ENCODE data around the gene ARRB1. TPM values are rescaled to one million over a fixed set of nuclear protein-coding genes. Genes with fewer than 3 reads are reported as not detected.

The ARRB1 gene
- total RNA-seq, 4 donors from 2014 or later, result 34.7 to 75.0 (median 58.1) TPM

DNA sequence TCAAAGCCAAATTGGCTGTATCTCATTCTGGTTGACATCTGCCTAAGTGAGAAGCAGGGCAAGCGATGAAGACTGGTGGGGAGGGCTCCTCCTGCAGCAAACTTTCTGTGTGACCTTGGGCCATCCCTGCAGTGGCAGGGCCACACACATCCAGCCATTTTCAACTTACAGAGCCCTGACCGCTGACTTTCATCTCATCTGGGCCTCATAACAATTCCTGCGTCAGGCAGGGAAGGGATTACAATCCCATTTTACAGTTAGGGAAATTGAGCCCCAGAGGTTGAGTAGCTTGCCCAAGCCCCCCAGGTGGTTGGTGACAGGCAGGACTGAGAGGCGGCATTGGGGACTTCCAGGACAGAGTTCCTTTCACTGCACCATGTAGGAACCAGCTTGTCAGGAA lies 89.0 kb downstream of the ARRB1 start:
- DNase-seq (ENCODE audit: low spot score) (no peak), ATAC-seq (ENCODE audit: low FRiP score) (no peak)

DNA sequence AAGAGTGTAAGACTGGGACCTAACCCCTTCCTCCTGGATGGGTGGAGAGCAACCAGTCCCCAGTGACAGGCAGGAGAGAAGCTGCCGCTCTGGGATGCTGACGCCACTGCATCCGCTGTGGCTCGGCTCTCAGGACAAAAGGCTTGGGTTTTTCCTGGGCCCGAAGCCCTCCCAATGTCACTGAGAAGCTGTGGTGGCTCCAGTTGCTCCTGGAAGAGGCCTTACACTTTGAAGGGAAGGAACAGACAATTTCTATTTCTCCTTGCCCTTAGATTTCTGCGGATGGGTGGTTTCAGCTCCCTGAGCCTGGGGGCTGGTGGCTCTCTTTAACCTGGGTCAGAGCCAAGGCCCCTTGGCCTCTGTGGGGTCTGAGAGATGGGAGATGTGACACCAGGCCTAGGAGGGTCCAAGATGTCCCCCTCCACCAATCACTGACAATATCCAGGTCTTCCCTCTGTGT lies 89.5 kb downstream of the ARRB1 start:
- ATAC-seq (ENCODE audit: low FRiP score) (no peak), DNase-seq (ENCODE audit: low spot score) (no peak)
- TF ChIP-seq CTCF (IDR thresholded peaks at IDR 0.05), result no peak

More for the DNA sequence above, 89.0 kb downstream of the ARRB1 start:
- TF ChIP-seq CTCF (IDR thresholded peaks at IDR 0.05), result no peak

DNA sequence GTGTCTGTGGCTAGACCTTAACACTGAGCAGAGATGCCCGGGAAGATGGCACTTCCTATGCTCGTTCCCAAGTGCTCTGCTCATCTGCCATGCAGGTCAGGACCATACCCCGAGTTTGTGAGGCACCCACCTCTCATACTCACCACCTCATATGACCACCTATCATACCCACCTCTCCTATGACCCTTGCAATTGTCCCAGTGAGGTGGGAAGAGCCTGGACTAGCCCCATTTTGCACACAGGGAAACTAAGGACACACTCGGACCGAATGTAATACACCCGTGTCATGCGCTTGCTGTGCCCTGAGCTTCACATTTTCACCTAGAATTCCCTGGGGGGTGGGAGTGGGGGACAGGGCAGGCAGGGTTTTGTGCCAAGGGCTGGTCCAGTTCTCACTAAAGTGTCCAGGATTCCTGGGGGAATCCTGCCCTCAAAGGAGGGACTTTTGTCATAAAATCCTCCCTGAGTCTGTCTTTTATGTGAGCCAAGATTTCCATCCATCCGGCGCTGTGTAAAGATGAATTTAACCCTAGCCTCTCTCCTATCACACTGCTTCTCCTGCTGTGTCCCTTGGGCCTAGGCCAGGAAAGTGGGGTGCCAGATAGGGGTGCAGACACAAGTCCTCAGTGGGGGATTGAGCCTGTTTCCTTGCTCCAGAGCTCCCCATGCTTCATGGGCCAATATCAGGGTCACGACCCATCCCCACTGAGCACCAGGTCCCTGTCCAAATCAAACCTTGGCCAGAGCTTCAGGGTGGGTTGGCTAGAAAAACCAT lies 90.9 kb downstream of the ARRB1 start:
- no peak for DNase-seq (ENCODE audit: low spot score)
- TF ChIP-seq CTCF (IDR thresholded peaks at IDR 0.05), result no peak
- no peak for ATAC-seq (ENCODE audit: low FRiP score)

- DNase-seq (ENCODE audit: low spot score) (no peak), ATAC-seq (ENCODE audit: low FRiP score) (no peak)
- no peak for TF ChIP-seq CTCF (IDR thresholded peaks at IDR 0.05)
Measured at GRCh38 chr11:75254326-75254725, 97.1 kb downstream of the ARRB1 start.

- ATAC-seq (ENCODE audit: low FRiP score) (no peak), DNase-seq (ENCODE audit: low spot score) (no peak)
- no peak for TF ChIP-seq CTCF (IDR thresholded peaks at IDR 0.05)
Measured at GRCh38 chr11:75249704-75250103, 101.8 kb downstream of the ARRB1 start.

DNA sequence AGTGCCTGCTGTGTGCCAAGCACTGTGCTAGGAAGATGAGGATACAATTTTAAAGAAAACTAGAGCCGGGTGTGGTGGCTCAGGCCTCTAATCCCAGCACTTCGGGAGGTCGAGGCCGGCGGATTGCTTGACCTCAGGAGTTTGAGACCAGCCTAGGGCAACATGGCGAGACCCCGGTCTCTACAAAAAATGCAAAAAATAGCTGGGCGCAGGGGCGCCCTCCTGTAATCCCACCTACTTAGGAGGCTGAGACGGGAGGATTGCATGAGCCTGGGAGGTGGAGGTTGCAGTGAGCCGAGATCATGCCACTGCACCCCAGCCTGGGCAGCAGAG lies 102.6 kb downstream of the ARRB1 start:
- DNase-seq (ENCODE audit: low spot score) (no peak), ATAC-seq (ENCODE audit: low FRiP score) (no peak)
- no peak for TF ChIP-seq CTCF (IDR thresholded peaks at IDR 0.05)

DNA sequence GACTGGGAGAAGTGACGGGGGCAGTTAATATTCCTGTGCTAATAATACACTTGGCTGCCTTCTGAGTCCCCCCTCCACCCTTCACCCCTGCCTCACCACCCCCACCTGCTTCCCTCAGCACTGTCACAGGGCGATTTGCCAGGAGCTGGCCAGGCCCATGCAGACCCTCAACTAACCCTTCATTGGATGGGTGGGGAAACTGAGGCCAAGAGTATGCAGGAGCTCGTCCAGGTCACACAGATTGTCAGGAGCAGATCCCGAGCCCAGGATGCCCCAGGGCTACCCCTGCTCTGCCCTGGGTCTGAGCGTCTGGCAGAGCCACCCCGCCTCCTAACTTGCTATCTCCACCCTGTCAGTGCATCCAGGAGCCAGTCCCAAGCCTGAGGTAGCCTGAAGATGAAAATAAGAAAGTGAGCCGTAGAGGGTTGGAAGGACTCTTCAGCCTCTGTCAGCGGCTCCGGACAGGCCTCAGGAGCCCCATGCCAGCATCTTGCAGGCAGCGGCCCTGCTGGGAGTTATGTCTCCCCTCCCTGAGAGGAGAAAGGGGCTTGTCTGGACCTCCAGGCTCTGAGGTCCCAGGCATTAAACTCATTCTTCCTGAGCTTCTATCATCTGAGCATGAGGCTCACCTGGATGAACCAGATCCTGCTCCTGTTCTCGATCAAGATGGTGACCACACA lies 104.7 kb downstream of the ARRB1 start:
- ATAC-seq (ENCODE audit: low FRiP score), result no peak
- DNase-seq (ENCODE audit: low spot score), result no peak
- TF ChIP-seq CTCF (IDR thresholded peaks at IDR 0.05), result no peak

Data from omental fat pad (tissue), 4 donors.